ENCODE measurements around the gene NME9. TPM values are rescaled to one million over a fixed set of nuclear protein-coding genes. Genes with fewer than 3 reads are reported as not detected.

The NME9 gene
- total RNA-seq, 2 donors from 2014 or later = not detected

DNA sequence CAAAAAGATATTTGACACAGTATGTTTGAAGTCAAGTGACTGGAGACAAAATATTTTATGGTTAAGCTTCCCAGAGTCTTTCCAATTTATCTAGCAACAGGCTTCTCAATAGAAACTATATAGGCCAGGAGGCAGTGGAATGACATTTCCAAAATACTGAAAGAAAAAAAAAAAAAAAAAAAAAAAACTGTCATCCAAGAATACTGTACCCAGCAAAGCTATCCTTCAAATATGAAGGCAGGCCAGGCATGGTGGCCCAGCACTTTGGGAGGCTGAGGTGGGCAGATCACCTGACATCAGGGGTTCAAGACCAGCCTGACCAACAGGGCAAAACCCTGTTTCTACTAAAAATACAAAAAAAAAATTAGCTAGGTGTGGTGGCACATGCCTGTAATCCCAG, 20.9 kb downstream of the NME9 start:
- Mint-ChIP-seq H3K4me1 (ENCODE audit: low read depth in 2 of 2) (no peaks in the 10 kb centered on the region), H3K36me3 (peaks cover 37% of the 10 kb centered on the region), H3K27ac (no peak overlapping the region), H3K9me3 (peaks cover 29% of the 10 kb centered on the region), H3K4me3 (no peak overlapping the region), H3K27me3 (peaks cover 26 to 45% of the 10 kb centered on the region in 2 donors)
- no peak for DNase-seq (ENCODE audit: low spot score)
- ATAC-seq = no peak

- DNase-seq (ENCODE audit: low spot score) (no peak), ATAC-seq (no peak)
- Mint-ChIP-seq H3K4me3 (no peak overlapping the region), H3K27me3 (peaks cover 23 to 45% of the 10 kb centered on the region in 2 donors), H3K36me3 (peaks cover 37% of the 10 kb centered on the region), H3K9me3 (peaks cover 29% of the 10 kb centered on the region), H3K27ac (no peak overlapping the region), H3K4me1 (ENCODE audit: low read depth in 2 of 2) (no peaks in the 10 kb centered on the region)
These were observed 21.8 kb downstream of the NME9 start for GRCh38 chr3:138307899-138308298.

GRCh38 chr3:138303474-138303873, 26.2 kb downstream of the NME9 start:
- Mint-ChIP-seq H3K4me1 (ENCODE audit: low read depth in 2 of 2) (no peaks in the 10 kb centered on the region), H3K36me3 (peaks cover 13% of the 10 kb centered on the region), H3K27ac (no peak overlapping the region), H3K4me3 (no peak overlapping the region), H3K9me3 (peaks cover 12% of the 10 kb centered on the region), H3K27me3 (peaks cover 0 to 13% of the 10 kb centered on the region in 2 donors)
- DNase-seq (ENCODE audit: low spot score) (no peak), ATAC-seq (no peak)

DNA sequence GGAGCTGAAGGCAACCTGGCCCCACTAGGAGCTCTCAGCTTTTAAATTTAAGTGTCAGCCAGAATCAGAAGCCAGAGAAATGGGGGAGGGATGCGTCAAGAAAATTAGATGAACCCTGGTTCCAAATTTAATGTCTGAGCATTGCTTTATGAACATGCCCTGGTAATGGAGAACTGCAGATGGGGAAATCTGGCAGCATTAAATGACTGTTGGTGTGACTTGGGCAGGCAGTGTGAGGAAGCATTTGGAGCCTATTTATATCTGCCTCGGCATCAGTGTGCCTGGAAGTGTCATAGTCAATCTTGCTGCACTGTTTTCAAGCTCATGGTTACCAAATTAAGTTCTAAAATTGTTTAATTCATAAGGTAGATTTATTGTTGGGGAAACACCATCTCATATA, 29.0 kb downstream of the NME9 start:
- Mint-ChIP-seq H3K4me1 (ENCODE audit: low read depth in 2 of 2) (peaks cover 0 to 4% of the 10 kb centered on the region in 2 donors), H3K9me3 (no peaks in the 10 kb centered on the region), H3K36me3 (no peaks in the 10 kb centered on the region)

DNA sequence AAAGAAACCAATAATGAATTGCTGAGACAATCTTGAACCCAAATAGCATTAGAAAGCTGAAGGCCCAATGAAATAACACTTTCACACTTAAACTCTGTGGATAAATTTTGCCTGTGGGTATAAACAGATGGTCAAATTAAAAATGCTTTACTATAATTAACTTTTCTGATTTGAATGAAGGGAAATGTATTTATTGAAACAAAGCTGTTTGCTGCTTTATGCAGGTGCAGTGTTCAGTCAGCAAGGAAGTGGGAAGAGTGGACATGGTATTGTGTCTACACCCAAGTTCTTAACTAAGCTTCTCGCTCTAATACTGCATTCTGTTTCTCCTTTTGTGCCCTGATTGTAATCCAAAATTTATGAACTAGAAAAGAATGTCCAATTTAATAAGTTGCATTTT, 31.8 kb downstream of the NME9 start:
- ATAC-seq (no peak), DNase-seq (ENCODE audit: low spot score) (no peak)
- Mint-ChIP-seq H3K4me1 (ENCODE audit: low read depth in 2 of 2) (peaks cover 0 to 4% of the 10 kb centered on the region in 2 donors), H3K9me3 (no peaks in the 10 kb centered on the region), H3K27me3 (no peaks in the 10 kb centered on the region), H3K36me3 (no peaks in the 10 kb centered on the region), H3K4me3 (no peak overlapping the region), H3K27ac (no peak overlapping the region)

More for the DNA sequence above, 29.0 kb downstream of the NME9 start:
- DNase-seq (ENCODE audit: low spot score) (no peak), ATAC-seq (no peak)
- Mint-ChIP-seq H3K4me3 (no peak overlapping the region), H3K27ac (no peak overlapping the region), H3K27me3 (no peaks in the 10 kb centered on the region)

DNA sequence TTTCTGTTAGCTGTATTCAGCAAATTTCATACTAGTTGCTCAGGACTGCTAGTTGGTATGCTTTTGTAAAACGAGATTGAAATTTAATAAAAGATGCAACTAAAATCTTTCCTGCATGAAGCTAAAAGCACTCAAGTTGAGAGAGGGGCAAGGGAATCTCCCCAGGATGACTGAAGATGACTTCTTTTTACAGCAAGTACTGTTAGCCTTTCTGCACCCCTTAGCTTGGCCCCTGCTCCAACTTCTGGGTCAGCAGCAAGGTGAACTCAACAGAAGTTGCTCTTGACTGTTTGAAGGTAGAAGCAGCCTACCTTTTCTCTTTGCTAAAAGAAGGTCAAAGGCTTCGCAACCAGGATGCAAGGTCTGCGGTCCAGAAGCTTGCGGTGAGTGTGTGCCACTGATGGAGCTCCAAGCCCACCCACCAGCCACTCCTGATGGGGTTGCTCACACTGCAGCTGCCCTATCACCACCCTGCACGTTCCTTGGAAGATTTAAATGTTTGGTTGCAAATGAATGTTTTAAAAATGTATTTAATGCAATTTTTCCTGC, 32.5 kb downstream of the NME9 start:
- Mint-ChIP-seq H3K4me1 (ENCODE audit: low read depth in 2 of 2) (peaks cover 0 to 4% of the 10 kb centered on the region in 2 donors), H3K36me3 (peaks cover 3% of the 10 kb centered on the region), H3K4me3 (no peak overlapping the region), H3K9me3 (no peaks in the 10 kb centered on the region), H3K27ac (peak overlapping the region; percentile 22 to 43), H3K27me3 (no peaks in the 10 kb centered on the region)
- DNase-seq (ENCODE audit: low spot score) (no peak), ATAC-seq (no peak)

- DNase-seq (ENCODE audit: low spot score) = no peak
- no peak overlapping the region for H3K4me3 Mint-ChIP-seq
These were observed 33.0 kb downstream of the NME9 start for GRCh38 chr3:138296639-138297038.

GRCh38 chr3:138289701-138290100, 40.0 kb downstream of the NME9 start:
- Mint-ChIP-seq H3K4me3 (no peak overlapping the region), H3K36me3 (peaks cover 25% of the 10 kb centered on the region), H3K27me3 (no peaks in the 10 kb centered on the region), H3K27ac (peak overlapping the region in 1 of 2 donors; percentile 8), H3K9me3 (no peaks in the 10 kb centered on the region), H3K4me1 (ENCODE audit: low read depth in 2 of 2) (no peaks in the 10 kb centered on the region)
- DNase-seq (ENCODE audit: low spot score) (no peak), ATAC-seq (no peak)

More at GRCh38 chr3:138296639-138297038, 33.0 kb downstream of the NME9 start:
- Mint-ChIP-seq H3K9me3 (no peaks in the 10 kb centered on the region), H3K27ac (peak overlapping the region; percentile 22 to 43), H3K36me3 (peaks cover 5% of the 10 kb centered on the region), H3K4me1 (ENCODE audit: low read depth in 2 of 2) (peaks cover 0 to 4% of the 10 kb centered on the region in 2 donors), H3K27me3 (no peaks in the 10 kb centered on the region)
- ATAC-seq = peak in 1 of 2 donors; percentile 58

- ATAC-seq (no peak), DNase-seq (ENCODE audit: low spot score) (no peak)
- Mint-ChIP-seq H3K27ac (no peak overlapping the region), H3K4me3 (no peak overlapping the region), H3K9me3 (no peaks in the 10 kb centered on the region), H3K4me1 (ENCODE audit: low read depth in 2 of 2) (no peaks in the 10 kb centered on the region), H3K27me3 (no peaks in the 10 kb centered on the region), H3K36me3 (peaks cover 25% of the 10 kb centered on the region)
These were observed 40.4 kb downstream of the NME9 start for GRCh38 chr3:138289260-138289659.

- ATAC-seq = no peak
- no peak for DNase-seq (ENCODE audit: low spot score)
- Mint-ChIP-seq H3K36me3 (peaks cover 17% of the 10 kb centered on the region), H3K4me3 (no peak overlapping the region), H3K9me3 (no peaks in the 10 kb centered on the region), H3K27ac (no peak overlapping the region), H3K4me1 (ENCODE audit: low read depth in 2 of 2) (peaks cover 0 to 5% of the 10 kb centered on the region in 2 donors), H3K27me3 (no peaks in the 10 kb centered on the region)
These were observed 44.6 kb downstream of the NME9 start for GRCh38 chr3:138284957-138285477.

DNA sequence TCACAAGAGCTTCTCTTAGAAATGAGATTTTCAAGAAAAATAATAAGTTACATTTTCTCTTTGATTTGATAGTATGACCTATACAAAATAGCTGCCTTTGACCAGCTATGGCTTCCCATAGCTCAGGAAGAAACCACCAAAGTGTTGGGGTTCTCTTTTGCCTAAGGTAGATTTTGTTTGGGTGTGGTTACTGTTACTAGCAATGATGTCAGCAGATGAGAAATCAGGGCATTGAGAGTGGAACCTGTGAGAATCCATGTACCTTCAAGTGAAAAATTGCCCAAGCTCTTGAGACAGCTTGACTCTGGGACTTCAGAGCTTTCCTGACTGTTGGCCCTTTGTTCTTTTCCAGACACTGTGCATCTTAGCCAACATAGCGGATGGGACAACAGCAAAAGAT, 45.6 kb downstream of the NME9 start:
- Mint-ChIP-seq H3K36me3 (peaks cover 8% of the 10 kb centered on the region), H3K4me1 (ENCODE audit: low read depth in 2 of 2) (peaks cover 0 to 5% of the 10 kb centered on the region in 2 donors), H3K27ac (no peak overlapping the region), H3K9me3 (no peaks in the 10 kb centered on the region), H3K4me3 (no peak overlapping the region), H3K27me3 (no peaks in the 10 kb centered on the region)
- no peak for ATAC-seq
- DNase-seq (ENCODE audit: low spot score) = no peak

DNA sequence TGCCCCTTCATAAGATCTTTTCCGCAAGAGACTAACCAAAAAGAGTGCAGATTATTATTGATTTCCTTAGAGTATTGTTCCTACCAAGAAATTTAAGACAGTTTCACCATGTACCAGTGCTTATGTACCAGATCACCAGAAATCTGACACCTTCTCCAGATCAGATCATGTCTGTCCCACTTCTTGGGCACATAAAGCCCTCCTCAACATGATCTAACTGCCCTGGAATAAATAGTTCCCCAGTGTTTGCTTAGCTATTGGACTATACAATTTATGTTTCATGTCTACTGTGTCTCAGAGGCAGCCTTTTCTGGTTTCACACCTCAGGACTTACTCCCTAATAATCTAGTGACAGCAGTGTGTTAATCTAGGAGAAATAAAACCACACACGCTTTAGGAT, 46.8 kb downstream of the NME9 start:
- no peak overlapping the region for H3K4me3 Mint-ChIP-seq
- no peak overlapping the region for H3K27ac Mint-ChIP-seq
- H3K9me3 Mint-ChIP-seq = no peaks in the 10 kb centered on the region
- H3K27me3 Mint-ChIP-seq = no peaks in the 10 kb centered on the region
- peaks cover 6% of the 10 kb centered on the region for H3K36me3 Mint-ChIP-seq
- DNase-seq (ENCODE audit: low spot score) (no peak), ATAC-seq (no peak)
- H3K4me1 Mint-ChIP-seq (ENCODE audit: low read depth in 2 of 2) = peaks cover 0 to 5% of the 10 kb centered on the region in 2 donors

DNA sequence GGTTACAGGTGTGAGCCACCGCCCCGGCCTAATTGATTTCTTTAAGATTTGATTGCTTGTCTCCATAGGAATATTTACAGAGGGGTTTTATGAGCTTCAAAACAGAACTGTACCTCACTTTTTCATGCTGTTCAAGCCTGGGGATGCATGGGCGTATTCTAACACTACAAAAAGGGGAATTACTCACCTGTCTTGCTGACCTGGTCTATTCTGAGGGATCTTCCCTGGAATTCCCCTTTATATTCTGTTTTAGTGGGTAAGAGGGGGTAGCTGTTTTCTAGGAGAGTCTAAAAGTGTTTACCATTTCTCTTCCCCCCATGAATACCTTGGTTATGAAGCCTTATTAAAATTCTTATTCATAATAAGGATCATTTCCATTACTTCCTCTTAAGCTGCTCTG, 48.1 kb downstream of the NME9 start:
- DNase-seq (ENCODE audit: low spot score) = no peak
- no peak for ATAC-seq
- H3K4me3 Mint-ChIP-seq = no peak overlapping the region
- no peaks in the 10 kb centered on the region for H3K9me3 Mint-ChIP-seq
- no peaks in the 10 kb centered on the region for H3K27me3 Mint-ChIP-seq
- peaks cover 0 to 5% of the 10 kb centered on the region in 2 donors for H3K4me1 Mint-ChIP-seq (ENCODE audit: low read depth in 2 of 2)
- H3K27ac Mint-ChIP-seq = no peak overlapping the region
- H3K36me3 Mint-ChIP-seq = peaks cover 6% of the 10 kb centered on the region

DNA sequence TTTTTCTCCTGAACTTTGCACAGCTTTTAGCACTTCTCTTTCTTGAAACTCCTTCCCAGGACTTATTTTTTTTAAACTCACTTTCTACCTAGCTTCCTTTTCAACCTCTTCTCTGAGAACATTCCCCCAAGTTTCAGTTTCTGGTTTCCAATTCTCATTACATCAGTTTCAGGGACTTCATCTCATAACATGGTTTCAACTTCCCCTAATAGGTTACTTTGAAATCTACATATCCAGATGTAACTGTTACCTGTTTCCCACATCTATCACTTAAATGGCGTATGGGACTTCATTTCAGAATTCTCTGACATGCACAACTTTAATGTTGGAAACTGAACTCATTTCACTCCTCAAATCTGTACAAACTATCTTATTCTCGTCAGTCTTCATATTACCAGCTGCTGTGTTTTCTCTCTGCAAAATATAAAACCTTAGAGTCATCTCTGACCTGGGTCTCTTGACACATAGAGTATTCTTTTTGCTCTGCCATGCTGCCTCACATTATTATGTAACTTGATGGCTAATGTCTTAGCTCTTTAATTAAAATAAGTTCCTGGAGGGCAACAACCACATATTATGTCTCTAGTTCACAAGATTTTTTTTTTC, 58.4 kb downstream of the NME9 start:
- ATAC-seq (no peak), DNase-seq (ENCODE audit: low spot score) (no peak)
- peaks cover 13% of the 10 kb centered on the region for H3K36me3 Mint-ChIP-seq
- peak overlapping the region in 1 of 2 donors; percentile 21 for H3K27ac Mint-ChIP-seq
- H3K4me1 Mint-ChIP-seq (ENCODE audit: low read depth in 2 of 2) = peaks cover 4 to 7% of the 10 kb centered on the region in 2 donors
- H3K27me3 Mint-ChIP-seq = no peaks in the 10 kb centered on the region
- no peak overlapping the region for H3K4me3 Mint-ChIP-seq
- no peaks in the 10 kb centered on the region for H3K9me3 Mint-ChIP-seq

Data from natural killer cell treated with Interleukin-12 subunit alpha and Interleukin-12 subunit beta and Interleukin-15 and Interleukin-18, amount 100 ng/mL, for 72 hours (primary cell).